GM21528 (cell line): ENCODE data around the gene TTYH2.
"Not testable (repeated sequence)": the region's sequence is repeated elsewhere in the genome, so short reads cannot be mapped to it uniquely, and the experiment has no call there.

Source experiments
- ATAC-seq: cut with Tn5 transposase; IDR thresholded peaks from one replicate; pipeline ENCODE4 v1.9.1; 2021; ENCODE audit warnings: mild to moderate bottlenecking, moderate library complexity; ENCODE audit not compliant: unreplicated experiment, low FRiP score

TTYH2 gene

GRCh38 chr17:74252211-74252610 is 38.8 kb downstream of the TTYH2 start:
- no peak for ATAC-seq

- ATAC-seq: no peak
Observed at GRCh38 chr17:74253036-74253435, 39.7 kb downstream of the TTYH2 start.

- ATAC-seq: no peak
Observed at GRCh38 chr17:74257311-74257710, 43.9 kb downstream of the TTYH2 start.

GRCh38 chr17:74259667-74260524 is 46.5 kb downstream of the TTYH2 start:
- no peak for ATAC-seq

DNA sequence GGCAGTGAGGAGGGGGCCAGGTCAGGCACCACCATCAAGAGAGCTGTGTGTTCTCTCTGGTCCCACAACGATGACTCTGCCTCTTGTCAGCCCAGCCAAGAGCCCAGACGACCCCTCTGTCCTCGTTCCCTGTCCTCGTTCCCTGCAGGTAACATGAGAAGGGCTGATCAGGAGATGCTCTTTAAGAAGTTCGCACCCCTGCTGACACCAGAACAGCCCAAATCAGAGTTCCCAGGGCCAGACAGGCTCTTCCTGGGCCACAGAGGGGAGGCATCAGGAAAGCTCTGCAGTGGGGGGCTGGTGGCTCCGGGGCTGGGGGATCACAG is 47.1 kb downstream of the TTYH2 start:
- no peak for ATAC-seq

DNA sequence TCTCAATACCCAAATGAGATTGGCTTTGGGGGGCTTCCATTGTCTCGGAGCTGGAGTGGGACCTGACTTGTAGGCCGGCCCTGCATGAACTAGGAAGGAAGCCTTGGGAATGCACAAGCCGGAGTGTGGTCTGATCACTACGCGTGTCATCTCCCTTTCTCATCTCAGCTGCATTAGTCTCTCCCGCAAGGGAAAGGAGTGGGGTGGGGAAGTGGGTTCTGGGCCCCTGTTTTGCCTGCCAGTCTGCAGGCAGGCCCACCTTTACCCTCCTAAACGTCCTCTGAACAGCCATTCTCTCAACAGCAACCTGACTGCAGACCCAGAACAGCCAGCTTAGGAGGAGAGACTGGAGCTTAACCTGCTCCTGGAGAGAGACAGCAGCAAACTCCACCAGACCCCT is 49.2 kb downstream of the TTYH2 start:
- ATAC-seq: no peak

DNA sequence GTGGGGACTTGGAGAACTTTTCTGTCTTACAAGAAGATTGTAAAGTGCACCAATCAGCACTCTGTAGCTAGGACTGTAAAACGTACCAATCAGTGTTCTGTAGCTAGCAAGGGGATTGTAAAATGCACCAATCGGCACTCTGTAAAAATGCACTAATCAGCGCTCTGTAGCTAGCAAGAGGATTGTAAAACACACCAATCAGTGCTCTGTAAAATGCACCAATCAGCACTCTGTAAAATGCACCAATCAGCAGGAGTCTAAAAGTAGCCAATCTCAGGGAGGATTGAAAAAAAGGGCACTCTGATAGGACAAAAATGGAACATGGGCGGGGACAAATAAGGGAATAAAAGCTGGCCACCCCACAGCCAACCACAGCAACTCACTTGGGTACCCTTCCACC is 53.7 kb downstream of the TTYH2 start:
- not testable (repeated sequence) for ATAC-seq

DNA sequence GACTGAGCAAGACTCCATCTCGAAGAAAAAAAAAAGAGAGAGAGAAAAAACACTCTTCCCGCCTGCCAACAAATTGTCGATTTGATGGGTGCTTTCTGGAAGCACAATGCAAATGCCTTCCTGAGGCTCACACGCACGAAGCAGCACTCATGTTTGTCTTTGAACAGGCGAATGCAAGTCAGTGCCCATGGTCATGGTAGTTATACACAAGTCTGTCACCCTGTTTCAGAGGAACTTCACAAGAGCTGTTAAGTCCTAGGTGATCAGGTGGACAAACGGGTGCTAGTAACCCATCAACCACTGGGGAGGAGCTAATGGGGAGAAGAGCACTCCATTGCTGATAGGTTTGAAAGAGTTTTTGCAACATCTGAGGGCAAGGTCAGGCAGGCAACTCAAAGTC is 54.2 kb downstream of the TTYH2 start:
- ATAC-seq: no peak

DNA sequence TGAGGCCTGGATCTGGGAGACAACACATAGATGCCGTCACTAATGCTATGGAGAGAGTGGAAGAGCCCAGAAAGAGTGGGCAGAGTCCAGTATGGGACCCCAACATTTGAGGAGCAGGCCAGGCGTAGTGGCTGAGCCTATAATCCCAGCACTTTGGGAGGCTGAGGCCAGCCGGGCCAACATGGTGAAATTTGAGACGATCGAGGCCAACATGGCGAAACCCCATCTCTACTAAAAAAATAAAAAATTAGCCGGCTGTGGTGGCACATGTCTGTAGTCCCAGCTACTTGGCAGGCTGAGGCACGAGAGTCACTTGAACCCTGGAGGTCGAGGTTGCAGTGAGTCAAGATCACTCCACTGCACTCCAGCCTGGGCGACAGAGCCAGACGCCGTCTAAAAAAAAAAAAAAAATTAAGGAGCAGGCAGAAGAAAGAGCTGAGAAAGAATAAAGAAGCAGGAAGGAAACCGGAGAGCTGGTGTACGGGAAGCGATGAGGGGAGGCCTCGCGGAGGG is 54.7 kb downstream of the TTYH2 start:
- no peak for ATAC-seq

GRCh38 chr17:74268558-74268957 is 55.2 kb downstream of the TTYH2 start:
- no peak for ATAC-seq

GRCh38 chr17:74270333-74270732 is 57.0 kb downstream of the TTYH2 start:
- ATAC-seq: no peak

GRCh38 chr17:74271281-74271680 is 57.9 kb downstream of the TTYH2 start:
- no peak for ATAC-seq

- no peak for ATAC-seq
Observed at GRCh38 chr17:74271901-74272561, 58.7 kb downstream of the TTYH2 start.

DNA sequence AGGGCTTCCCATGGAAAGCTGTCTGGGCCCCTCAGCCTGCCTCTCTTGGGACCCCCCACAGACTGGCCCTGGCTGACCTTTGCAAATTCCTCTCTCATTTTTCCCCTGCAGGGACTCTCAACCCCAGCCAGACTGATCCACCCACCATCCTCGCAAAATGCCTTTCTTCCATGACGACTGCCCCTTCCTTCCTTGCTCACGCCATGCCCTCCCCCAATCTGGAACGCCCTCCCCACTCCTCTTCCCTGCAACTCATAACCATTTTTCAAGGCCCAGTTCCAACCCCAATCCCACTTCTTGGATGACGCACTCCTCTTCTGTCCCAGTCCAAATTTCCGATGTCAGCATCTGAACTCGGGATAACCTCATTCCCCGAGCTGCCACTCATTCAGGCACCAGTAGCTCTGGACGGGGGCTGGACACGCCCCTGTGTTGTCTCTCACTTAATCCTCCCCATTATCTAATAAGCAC is 59.4 kb downstream of the TTYH2 start:
- no peak for ATAC-seq

GRCh38 chr17:74274060-74274708 is 60.8 kb downstream of the TTYH2 start, which contains the start of gene DNAI2:
Gene DNAI2, plus strand, starts transcription at chr17:74274234. Its CDS starts 7,584 bp downstream, at chr17:74281818.
- no peak for ATAC-seq

- no peak for ATAC-seq
Observed at GRCh38 chr17:74274709-74275340, 61.5 kb downstream of the TTYH2 start.

DNA sequence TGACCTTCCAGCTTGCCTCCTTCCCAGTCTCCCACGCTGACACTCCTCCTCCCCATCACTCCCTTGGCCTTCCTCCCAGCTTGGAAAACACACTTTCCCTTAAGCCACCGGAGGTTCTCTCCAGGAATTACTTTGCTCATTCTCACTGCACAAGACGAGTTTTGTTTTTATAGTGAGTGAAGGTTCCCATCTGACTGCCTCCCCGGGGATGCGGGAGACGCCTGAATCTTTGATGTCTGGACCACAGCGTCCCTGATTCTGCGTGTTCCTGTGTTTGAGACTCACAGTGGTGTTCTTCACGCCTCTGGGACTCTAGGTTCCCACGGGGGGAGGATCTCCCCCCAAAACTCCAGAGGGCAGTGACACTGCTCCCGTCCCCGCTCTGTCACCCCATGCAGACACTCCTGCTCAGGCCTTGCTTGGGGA is 62.7 kb downstream of the TTYH2 start:
- no peak for ATAC-seq

DNA sequence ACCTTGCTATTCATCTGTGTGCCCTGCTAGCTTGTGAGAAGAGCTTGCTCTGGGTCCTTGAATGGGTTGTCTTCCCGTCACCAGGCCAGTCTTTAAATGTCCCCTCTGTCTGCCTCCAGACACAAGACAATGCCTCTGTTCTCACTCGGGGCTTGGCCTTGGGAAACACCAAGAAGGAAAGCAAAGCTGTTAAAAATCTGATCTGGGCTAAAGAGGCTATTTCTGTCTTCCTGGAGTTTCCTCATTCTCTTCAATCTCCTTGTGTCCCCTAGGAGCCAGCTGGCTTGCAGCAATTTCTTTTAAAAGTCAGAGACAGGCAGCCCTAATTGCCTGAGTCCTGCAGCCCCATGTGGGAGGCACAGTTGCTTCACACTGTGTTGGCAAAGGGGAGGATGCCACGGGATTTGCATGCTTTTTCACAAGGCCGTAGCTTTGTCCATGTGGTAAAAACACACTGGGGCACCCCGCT is 63.2 kb downstream of the TTYH2 start:
- ATAC-seq: no peak

- ATAC-seq: no peak
Observed at GRCh38 chr17:74277935-74278334, 64.6 kb downstream of the TTYH2 start.

DNA sequence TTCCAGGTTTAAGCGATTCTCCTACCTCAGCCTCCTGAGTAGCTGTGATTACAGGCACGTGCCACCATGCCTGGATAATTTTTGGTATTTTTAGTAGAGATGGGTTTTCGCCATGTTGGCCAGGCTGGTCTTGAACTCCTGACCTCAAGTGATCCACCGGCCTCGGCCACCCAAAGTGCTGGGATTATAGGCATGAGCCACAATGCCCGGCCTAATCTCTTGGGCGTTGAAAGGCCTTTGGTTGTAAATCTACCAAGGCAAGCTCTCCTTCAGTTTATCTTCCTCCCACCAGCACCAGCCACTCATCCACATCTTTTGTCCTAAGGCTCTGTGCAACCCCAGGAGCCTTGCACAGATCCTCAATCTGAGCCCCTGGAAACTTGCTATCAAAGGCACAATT is 66.2 kb downstream of the TTYH2 start:
- ATAC-seq: not testable (repeated sequence)
